Loucy (cell line): ENCODE measurements around the gene DROSHA.

Experiments used
- EZH2phosphoT487 ChIP-seq: fragments of 200-600 bp; IDR thresholded peaks from 2 replicates; pipeline ENCODE4 v1.6.1; 2018; ENCODE audit warnings: antibody characterized with exemption, mild to moderate bottlenecking, moderate library complexity, borderline replicate concordance
- TF ChIP-seq, protein P1 (sequence below): fragments of 200-600 bp; sonication (generic); conservative IDR thresholded peaks from 2 replicates; pipeline ENCODE4 v1.5.1; 2014; ENCODE audit warnings: mild to moderate bottlenecking, antibody characterized with exemption, low read length

DNA sequence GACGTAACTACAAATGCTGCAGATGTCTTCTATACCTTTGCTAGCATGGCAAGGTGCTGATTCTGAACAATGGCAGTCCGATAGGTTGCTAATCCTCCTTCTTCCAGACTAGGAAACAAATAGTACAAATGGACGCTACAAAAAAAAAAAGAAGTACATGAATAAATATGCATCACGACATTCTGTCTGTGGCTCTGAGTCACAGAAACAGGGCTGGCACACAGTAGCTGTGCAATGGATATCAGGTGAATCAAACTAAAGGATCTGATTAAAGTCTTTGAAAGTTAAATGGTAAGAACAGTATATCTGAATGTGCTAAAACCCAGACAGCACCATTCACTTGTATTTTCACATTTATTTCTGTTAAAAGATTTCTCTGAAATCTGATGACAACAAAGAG lies 96.2 kb downstream of the DROSHA start:
- TF ChIP-seq, protein P1, sequence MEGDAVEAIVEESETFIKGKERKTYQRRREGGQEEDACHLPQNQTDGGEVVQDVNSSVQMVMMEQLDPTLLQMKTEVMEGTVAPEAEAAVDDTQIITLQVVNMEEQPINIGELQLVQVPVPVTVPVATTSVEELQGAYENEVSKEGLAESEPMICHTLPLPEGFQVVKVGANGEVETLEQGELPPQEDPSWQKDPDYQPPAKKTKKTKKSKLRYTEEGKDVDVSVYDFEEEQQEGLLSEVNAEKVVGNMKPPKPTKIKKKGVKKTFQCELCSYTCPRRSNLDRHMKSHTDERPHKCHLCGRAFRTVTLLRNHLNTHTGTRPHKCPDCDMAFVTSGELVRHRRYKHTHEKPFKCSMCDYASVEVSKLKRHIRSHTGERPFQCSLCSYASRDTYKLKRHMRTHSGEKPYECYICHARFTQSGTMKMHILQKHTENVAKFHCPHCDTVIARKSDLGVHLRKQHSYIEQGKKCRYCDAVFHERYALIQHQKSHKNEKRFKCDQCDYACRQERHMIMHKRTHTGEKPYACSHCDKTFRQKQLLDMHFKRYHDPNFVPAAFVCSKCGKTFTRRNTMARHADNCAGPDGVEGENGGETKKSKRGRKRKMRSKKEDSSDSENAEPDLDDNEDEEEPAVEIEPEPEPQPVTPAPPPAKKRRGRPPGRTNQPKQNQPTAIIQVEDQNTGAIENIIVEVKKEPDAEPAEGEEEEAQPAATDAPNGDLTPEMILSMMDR: no peak
- no peak for TF ChIP-seq EZH2phosphoT487
